Pulmonary artery endothelial cell (primary cell): ENCODE data around the gene SPATA18. TPM values are rescaled to one million over a fixed set of nuclear protein-coding genes. Genes with fewer than 3 reads are reported as not detected.
"Not testable (repeated sequence)": the region's sequence is repeated elsewhere in the genome, so short reads cannot be mapped to it uniquely, and the experiment has no call there.

ENCODE experiments used
- DNase-seq: peaks from one replicate; pipeline ENCODE4 v3.0.0-alpha.2; 2011; ENCODE audit warnings: low read depth, low spot score
- total RNA-seq: library from RNA; depleted of rRNA; stranded (reverse); fragments of >200 nt; gene quantifications from 2 replicates; pipeline ENCODE4 v1.2.3, GENCODE V29; 2014

Gene SPATA18
- total RNA-seq, 1 donor from 2014 or later, result 7.5 TPM

GRCh38 chr4:52051615-52052474, 741 bp downstream of the SPATA18 start:
- peak; percentile 69 for DNase-seq

- DNase-seq, result no peak
Observed at GRCh38 chr4:52052475-52052780, 1.3 kb downstream of the SPATA18 start.

DNA sequence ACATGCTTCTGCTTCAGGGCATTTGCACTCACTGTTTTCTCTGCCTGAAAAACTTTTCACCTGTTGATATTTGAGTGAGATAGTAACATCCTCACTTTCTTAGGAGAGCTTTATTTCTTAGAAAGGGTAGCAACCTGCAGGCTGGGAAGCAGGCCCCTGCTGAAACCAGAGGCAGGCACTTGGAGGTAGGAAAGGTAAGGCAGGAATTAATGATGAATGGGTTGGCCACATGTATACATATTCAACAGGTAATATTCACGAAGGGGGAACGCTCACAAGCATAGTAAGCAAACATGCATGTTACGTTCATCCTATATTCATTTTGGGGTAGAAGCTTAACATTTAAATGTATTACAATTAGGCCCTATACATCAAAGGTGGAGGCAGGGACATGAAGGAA, 3.1 kb downstream of the SPATA18 start:
- DNase-seq, result no peak

DNA sequence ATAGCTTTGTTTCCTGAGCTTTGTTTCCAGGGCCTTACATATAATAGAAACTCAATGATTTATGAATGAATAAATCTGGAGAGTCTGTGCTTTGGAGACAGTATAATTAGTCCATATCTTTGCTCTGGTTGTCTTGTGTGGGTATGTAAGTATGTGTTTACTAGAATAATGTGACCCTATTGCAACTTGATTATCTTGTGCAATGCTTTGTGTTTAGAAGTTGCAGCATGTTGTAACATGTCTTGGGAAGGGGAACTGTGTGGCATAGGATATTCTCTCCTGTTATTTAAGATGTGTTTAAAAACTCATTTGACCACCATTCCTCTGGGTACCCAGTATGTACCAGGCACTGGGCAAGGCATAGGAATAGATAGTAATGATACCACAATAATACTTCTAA, 6.1 kb downstream of the SPATA18 start:
- DNase-seq, result no peak

GRCh38 chr4:52058275-52058674, 7.2 kb downstream of the SPATA18 start:
- DNase-seq, result no peak

DNA sequence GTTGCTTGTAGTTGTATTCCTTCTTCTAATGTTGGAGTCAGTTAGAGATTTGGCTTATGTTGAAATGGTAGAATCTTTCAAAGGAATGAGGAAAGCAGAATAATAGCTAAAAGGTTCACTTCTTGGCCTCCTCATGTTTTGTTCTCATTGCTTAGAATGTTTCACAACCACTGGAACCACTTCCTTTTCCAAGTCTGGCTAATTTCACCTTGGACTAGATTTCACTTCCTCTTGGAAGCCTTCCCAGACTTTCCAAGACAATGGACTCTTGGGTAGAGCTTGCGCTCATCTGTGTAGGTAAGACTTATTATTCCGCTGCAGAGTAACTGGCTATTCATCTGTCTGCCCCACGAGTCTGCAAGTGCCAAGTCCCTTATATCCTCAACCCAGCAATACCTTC, 8.3 kb downstream of the SPATA18 start:
- peak; percentile 77 for DNase-seq

GRCh38 chr4:52069571-52069970, 18.5 kb downstream of the SPATA18 start:
- DNase-seq, result no peak

- no peak for DNase-seq
Observed at GRCh38 chr4:52071791-52072546, 20.9 kb downstream of the SPATA18 start.

DNA sequence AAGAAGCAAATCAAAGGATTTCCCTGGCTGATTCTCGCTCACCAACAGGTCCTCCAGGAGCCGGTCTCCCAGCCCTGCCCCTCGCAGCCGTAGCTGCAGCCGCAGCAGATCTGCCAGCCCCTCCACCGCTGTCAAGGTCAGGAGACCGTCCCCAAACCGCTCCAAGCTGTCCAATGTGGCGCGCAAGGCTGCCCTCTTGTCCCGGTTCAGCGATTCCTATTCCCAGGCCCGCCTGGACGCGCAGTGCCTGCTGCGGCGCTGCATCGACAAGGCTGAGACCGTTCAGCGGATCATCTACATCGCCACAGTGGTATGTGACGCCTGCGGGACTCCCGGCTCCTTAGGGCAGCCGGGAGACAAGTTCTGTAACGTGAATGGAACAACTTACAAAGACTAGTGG, 25.6 kb downstream of the SPATA18 start:
- no peak for DNase-seq

- DNase-seq, result no peak
Observed at GRCh38 chr4:52079659-52080058, 28.6 kb downstream of the SPATA18 start.

- DNase-seq, result no peak
Observed at GRCh38 chr4:52081216-52081615, 30.1 kb downstream of the SPATA18 start.

- DNase-seq, result not testable (repeated sequence)
Observed at GRCh38 chr4:52086425-52086824, 35.3 kb downstream of the SPATA18 start.

GRCh38 chr4:52091801-52092200, 40.7 kb downstream of the SPATA18 start:
- no peak for DNase-seq

DNA sequence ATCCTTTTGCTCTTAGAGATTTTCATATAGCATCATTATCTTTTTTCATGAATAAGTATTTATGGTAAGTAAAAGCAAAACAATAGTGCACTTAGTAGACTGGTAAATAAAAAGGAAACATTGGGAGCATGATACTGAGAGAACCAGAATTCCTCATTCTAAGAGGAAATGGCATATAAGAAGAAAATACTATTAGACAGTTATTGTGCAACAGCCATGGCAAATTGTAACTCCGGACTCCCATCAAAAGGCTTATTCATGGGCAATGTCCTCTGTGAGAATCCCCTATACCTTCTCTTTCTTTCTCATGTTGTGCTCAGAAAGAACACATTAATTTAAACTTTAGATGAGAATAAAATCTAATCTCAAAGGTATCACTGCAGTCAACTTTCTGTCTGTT, 42.4 kb downstream of the SPATA18 start:
- DNase-seq, result no peak

- DNase-seq, result no peak
Observed at GRCh38 chr4:52094376-52095145, 43.5 kb downstream of the SPATA18 start.

DNA sequence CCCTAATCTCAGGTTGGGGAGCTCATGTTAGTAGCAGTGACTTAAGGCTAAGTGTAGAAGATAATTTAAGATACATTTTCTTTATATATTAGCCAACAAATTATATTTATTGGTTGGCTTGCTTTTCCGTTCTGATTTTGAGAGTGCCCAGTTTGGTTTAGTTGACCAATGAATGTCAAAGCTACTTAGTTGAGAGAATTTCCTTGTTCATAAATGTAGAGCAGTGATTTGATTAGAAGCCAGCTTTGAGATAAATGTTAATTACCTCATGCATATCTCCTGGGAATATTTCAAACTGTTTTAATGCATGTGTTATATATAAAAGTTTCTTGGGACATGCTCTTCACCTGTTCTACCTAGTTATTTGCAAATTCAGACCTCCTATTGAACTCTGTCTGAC, 44.3 kb downstream of the SPATA18 start:
- no peak for DNase-seq

- DNase-seq, result no peak
Observed at GRCh38 chr4:52096048-52096447, 44.9 kb downstream of the SPATA18 start.

DNA sequence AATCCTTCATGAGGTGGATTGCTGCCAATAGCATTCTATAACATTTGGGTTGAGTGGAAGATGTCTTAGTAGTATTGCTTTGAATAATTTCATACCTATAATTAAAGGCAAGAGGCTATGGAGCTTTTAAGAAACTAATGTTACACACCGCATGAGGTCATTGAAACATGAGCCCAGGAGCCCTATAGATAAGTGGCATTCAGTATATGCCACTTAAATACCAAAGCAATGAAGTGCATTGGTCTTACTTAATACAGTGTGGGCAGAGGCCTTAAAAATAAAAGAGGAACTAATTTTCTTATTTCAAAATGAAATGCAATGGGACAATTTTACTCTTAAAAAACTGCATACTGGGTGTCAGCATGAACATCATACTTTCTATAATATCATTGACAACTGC, 47.5 kb downstream of the SPATA18 start:
- no peak for DNase-seq

GRCh38 chr4:52099860-52100461, 48.9 kb downstream of the SPATA18 start:
- DNase-seq, result no peak

DNA sequence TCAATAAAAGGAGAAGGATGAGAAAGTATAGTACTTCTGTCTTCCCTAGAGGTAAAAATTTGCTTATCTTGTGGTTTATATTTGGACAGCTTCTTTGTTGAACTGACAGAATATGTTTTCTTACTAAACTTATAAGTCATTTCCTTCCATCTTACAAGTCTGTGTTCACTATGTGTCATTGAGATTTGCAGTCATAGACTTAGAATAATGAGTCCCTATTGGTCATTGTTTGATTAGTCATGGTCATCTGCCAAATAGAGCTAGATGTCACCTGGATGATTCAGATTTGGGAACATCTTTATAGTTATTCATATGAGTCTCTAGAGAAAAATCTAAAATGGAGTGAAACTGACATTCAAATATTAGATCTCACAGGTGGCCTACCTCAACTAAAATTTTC, 51.5 kb downstream of the SPATA18 start:
- DNase-seq, result peak; percentile 24

DNA sequence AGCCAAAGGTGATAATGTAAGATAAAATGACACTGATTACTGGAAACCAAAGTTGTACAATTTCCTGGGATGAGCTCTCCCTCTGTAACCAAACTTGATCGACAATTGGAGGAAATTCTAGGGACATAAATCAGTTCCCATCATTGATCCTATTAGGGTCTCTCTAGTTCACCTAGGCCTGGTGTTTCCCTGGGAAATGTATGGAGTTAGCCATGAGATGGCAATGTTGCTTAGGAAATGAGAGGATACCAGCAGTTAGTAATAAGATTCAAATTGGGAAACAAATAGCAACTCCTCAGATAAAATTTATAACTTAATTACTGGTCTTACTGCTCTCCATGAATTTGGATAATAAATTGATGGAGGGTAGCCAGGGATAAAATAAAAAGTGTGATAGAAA, 52.2 kb downstream of the SPATA18 start:
- DNase-seq, result no peak

DNA sequence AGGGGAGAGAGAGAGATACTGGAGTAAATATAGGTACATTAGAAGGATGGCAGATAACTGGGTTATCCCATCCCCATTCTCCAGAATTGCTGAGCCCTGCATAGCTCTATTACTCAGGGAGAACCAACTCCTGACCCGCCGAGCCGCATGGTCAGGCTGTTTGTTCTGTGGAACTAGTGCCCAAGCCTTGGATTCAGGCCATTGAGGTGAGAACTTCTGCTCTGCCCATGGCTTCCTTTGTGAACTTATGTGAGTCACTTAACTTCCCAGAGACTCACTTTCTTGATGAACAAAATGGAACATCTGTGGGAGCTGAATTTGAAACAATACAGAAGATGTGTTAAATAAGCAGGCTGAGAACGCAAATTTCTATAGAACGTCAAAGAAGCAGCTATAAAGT, 54.2 kb downstream of the SPATA18 start:
- DNase-seq, result no peak
